HEK293 (cell line): Measurements from ENCODE around the gene KBTBD8.

Experiments used
- CTCF ChIA-PET: fragments of 350-600 bp; formaldehyde crosslinking; extraction: SDS; loops from one replicate; lab custom pipeline; 2021; ENCODE audit warnings: antibody characterized with exemption; lab: Yijun Ruan, JAX
- POLR2A ChIA-PET: fragments of 300-600 bp; formaldehyde crosslinking; extraction: SDS; loops from one replicate; lab custom pipeline; 2020; ENCODE audit warnings: antibody characterized with exemption, inconsistent platforms; lab: Yijun Ruan, JAX
- H3K27ac ChIP-seq: fragments of 200-500 bp; sonication (Bioruptor generic); 2 replicates; pipeline ENCODE4 v1.5.1; 2014; ENCODE audit warnings: low read depth, low read length, control low read depth, inconsistent platforms; ENCODE audit errors: extremely low read depth
- H3K36me3 ChIP-seq, 2 experiments: fragments of 200-500 bp in 1 of 2; sonication (Bioruptor generic) in 1 of 2; 1 replicate in 1 of 2; 2 replicates in 1 of 2; pipeline ENCODE4 v1.5.1; 2014 to 2017; ENCODE audit warnings: inconsistent platforms in 2 of 2, low read length in 2 of 2; ENCODE audit not compliant: control insufficient read depth in 2 of 2, insufficient read depth in 1 of 2
- H3K4me1 ChIP-seq: fragments of 200-500 bp; sonication (Bioruptor generic); 2 replicates; pipeline ENCODE4 v1.5.1; 2014; ENCODE audit warnings: mild to moderate bottlenecking, low read length, inconsistent platforms; ENCODE audit not compliant: control insufficient read depth, insufficient read depth
- H3K4me3 ChIP-seq: 2 replicates; pipeline ENCODE4 v1.5.1; 2011; ENCODE audit warnings: low read depth, mild to moderate bottlenecking, control low read depth, low read length, moderate library complexity
- H3K9me3 ChIP-seq: fragments of 200-500 bp; sonication (Bioruptor generic); 2 replicates; pipeline ENCODE4 v1.5.1; 2014; ENCODE audit warnings: low read depth, low read length, inconsistent platforms; ENCODE audit not compliant: control insufficient read depth, insufficient read depth
- BCL6B ChIP-seq: fragments of 450-650 bp; formaldehyde crosslinking; IDR thresholded peaks from 2 replicates; pipeline ENCODE4 v1.5.1; 2017; ENCODE audit warnings: missing biosample characterization, missing genetic modification characterization
- GLIS2 ChIP-seq: fragments of 450-650 bp; formaldehyde crosslinking; IDR thresholded peaks from 2 replicates; pipeline ENCODE4 v1.5.1; 2016; ENCODE audit warnings: missing biosample characterization, missing genetic modification characterization
- HOXD13 ChIP-seq: sonication (generic); formaldehyde crosslinking; IDR thresholded peaks from 2 replicates; pipeline ENCODE4 v1.8.0; 2022; ENCODE audit warnings: missing genetic modification reagents, borderline replicate concordance
- INSM2 ChIP-seq: fragments of 450-650 bp; formaldehyde crosslinking; IDR thresholded peaks from 2 replicates; pipeline ENCODE4 v1.5.1; 2016; ENCODE audit warnings: missing biosample characterization, missing genetic modification characterization
- MZF1 ChIP-seq: fragments of 450-650 bp; formaldehyde crosslinking; IDR thresholded peaks from 2 replicates; pipeline ENCODE4 v1.5.1; 2017; ENCODE audit warnings: missing biosample characterization, missing genetic modification characterization, borderline replicate concordance
- SP2 ChIP-seq: fragments of 450-650 bp; formaldehyde crosslinking; IDR thresholded peaks from 2 replicates; pipeline ENCODE4 v1.5.1; 2016; ENCODE audit warnings: missing biosample characterization, missing genetic modification characterization
- ZFP41 ChIP-seq: fragments of 450-650 bp; formaldehyde crosslinking; IDR thresholded peaks from 2 replicates; pipeline ENCODE4 v1.5.1; 2016; ENCODE audit warnings: missing biosample characterization, missing genetic modification characterization, borderline replicate concordance
- ZNF121 ChIP-seq: fragments of 450-650 bp; formaldehyde crosslinking; IDR thresholded peaks from 2 replicates; pipeline ENCODE4 v1.5.1; 2016; ENCODE audit warnings: missing biosample characterization, missing genetic modification characterization
- ZNF155 ChIP-seq: fragments of 450-650 bp; formaldehyde crosslinking; IDR thresholded peaks from 2 replicates; pipeline ENCODE4 v1.5.1; 2016; ENCODE audit warnings: missing biosample characterization, missing genetic modification characterization
- ZNF274 ChIP-seq, 2 experiments: fragments of 200-500 bp in 1 of 2; fragments of 450-650 bp in 1 of 2; sonication (Bioruptor generic) in 1 of 2; formaldehyde crosslinking in 1 of 2; IDR thresholded peaks; 2 replicates each; pipeline versions ENCODE4 v1.5.1 to v1.6.1; 2014 to 2016; ENCODE audit warnings: borderline replicate concordance in 1 of 2, inconsistent platforms in 1 of 2, low read length in 1 of 2, missing biosample characterization in 1 of 2, missing genetic modification characterization in 1 of 2
- ZNF341 ChIP-seq: fragments of 450-650 bp; formaldehyde crosslinking; IDR thresholded peaks from 2 replicates; pipeline ENCODE4; 2016; ENCODE audit warnings: low read depth, missing biosample characterization, missing genetic modification characterization
- ZNF366 ChIP-seq: fragments of 450-650 bp; formaldehyde crosslinking; conservative IDR thresholded peaks from 2 replicates; pipeline ENCODE4 v1.5.1; 2016; ENCODE audit warnings: missing biosample characterization, missing genetic modification characterization
- ZNF501 ChIP-seq: fragments of 450-650 bp; formaldehyde crosslinking; IDR thresholded peaks from 2 replicates; pipeline ENCODE4 v1.5.1; 2016; ENCODE audit warnings: missing biosample characterization, missing genetic modification characterization
- ZNF521 ChIP-seq: fragments of 450-650 bp; formaldehyde crosslinking; IDR thresholded peaks from 2 replicates; pipeline ENCODE4 v1.5.1; 2017; ENCODE audit warnings: missing biosample characterization, mild to moderate bottlenecking, missing genetic modification characterization
- ZNF548 ChIP-seq: fragments of 450-650 bp; formaldehyde crosslinking; IDR thresholded peaks from 2 replicates; pipeline ENCODE4 v1.5.1; 2016; ENCODE audit warnings: missing biosample characterization, missing genetic modification characterization
- ZNF707 ChIP-seq: fragments of 450-650 bp; formaldehyde crosslinking; IDR thresholded peaks from 2 replicates; pipeline ENCODE4 v1.5.1; 2016; ENCODE audit warnings: missing biosample characterization, missing genetic modification characterization
- ZNF747 ChIP-seq: fragments of 450-650 bp; formaldehyde crosslinking; IDR thresholded peaks from 2 replicates; pipeline ENCODE4 v1.5.1; 2016; ENCODE audit warnings: missing biosample characterization, missing genetic modification characterization
- ZNF768 ChIP-seq: fragments of 450-650 bp; formaldehyde crosslinking; IDR thresholded peaks from 2 replicates; pipeline ENCODE4 v1.5.1; 2018; ENCODE audit warnings: missing biosample characterization, mild to moderate bottlenecking, missing genetic modification characterization
- ZNF777 ChIP-seq: fragments of 450-650 bp; formaldehyde crosslinking; IDR thresholded peaks from 2 replicates; pipeline ENCODE4 v1.5.1; 2017; ENCODE audit warnings: missing biosample characterization, missing genetic modification characterization, borderline replicate concordance
- ZSCAN18 ChIP-seq: fragments of 450-650 bp; formaldehyde crosslinking; IDR thresholded peaks from 2 replicates; pipeline ENCODE4 v1.5.1; 2016; ENCODE audit warnings: missing biosample characterization, missing genetic modification characterization
- TF ChIP-seq, protein P1 (sequence below): fragments of 450-650 bp; formaldehyde crosslinking; IDR thresholded peaks from 2 replicates; pipeline ENCODE4 v1.5.1; 2016; ENCODE audit warnings: missing biosample characterization, missing genetic modification characterization, borderline replicate concordance
- TF ChIP-seq, protein P2 (sequence below): fragments of 450-650 bp; formaldehyde crosslinking; IDR thresholded peaks from 2 replicates; pipeline ENCODE4 v1.5.1; 2016; ENCODE audit warnings: missing biosample characterization, missing genetic modification characterization

KBTBD8 gene

GRCh38 chr3:67000009-67000408, 1.9 kb downstream of the KBTBD8 start:
- POLR2A ChIA-PET: no interaction called here
- no peak for TF ChIP-seq ZFP41
- no peak for TF ChIP-seq SP2
- no peak for TF ChIP-seq GLIS2 (tag by site-specific recombination)
- no peak for TF ChIP-seq ZNF366 (tag by site-specific recombination)
- TF ChIP-seq ZNF274 (IDR thresholded peaks at IDR 0.05; ENCODE audit: low read length): no peak
- TF ChIP-seq ZNF274 (tag by site-specific recombination; IDR thresholded peaks at IDR 0.05; ENCODE audit: borderline replicate concordance): no peak
- TF ChIP-seq ZNF501 (tag by site-specific recombination): no peak
- TF ChIP-seq ZSCAN18 (tag by site-specific recombination): no peak
- TF ChIP-seq, protein P1, sequence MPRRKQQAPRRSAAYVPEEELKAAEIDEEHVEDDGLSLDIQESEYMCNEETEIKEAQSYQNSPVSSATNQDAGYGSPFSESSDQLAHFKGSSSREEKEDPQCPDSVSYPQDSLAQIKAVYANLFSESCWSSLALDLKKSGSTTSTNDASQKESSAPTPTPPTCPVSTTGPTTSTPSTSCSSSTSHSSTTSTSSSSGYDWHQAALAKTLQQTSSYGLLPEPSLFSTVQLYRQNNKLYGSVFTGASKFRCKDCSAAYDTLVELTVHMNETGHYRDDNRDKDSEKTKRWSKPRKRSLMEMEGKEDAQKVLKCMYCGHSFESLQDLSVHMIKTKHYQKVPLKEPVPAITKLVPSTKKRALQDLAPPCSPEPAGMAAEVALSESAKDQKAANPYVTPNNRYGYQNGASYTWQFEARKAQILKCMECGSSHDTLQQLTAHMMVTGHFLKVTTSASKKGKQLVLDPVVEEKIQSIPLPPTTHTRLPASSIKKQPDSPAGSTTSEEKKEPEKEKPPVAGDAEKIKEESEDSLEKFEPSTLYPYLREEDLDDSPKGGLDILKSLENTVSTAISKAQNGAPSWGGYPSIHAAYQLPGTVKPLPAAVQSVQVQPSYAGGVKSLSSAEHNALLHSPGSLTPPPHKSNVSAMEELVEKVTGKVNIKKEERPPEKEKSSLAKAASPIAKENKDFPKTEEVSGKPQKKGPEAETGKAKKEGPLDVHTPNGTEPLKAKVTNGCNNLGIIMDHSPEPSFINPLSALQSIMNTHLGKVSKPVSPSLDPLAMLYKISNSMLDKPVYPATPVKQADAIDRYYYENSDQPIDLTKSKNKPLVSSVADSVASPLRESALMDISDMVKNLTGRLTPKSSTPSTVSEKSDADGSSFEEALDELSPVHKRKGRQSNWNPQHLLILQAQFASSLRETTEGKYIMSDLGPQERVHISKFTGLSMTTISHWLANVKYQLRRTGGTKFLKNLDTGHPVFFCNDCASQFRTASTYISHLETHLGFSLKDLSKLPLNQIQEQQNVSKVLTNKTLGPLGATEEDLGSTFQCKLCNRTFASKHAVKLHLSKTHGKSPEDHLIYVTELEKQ (tag by site-specific recombination): no peak
- TF ChIP-seq ZNF548: no peak
- TF ChIP-seq HOXD13: no peak
- TF ChIP-seq MZF1: no peak
- TF ChIP-seq, all 188 proteins: peak for 0
- CTCF ChIA-PET: no interaction called here
- H3K4me1 ChIP-seq: no peaks in the 10 kb centered on the region
- H3K9me3 ChIP-seq: no peaks in the 10 kb centered on the region
- H3K36me3 ChIP-seq: peaks cover 0 to 23% of the 10 kb centered on the region in 2 experiments; a peak in 2 of 3 replicates
- H3K27ac ChIP-seq: no peak overlapping the region
- no peak overlapping the region for H3K4me3 ChIP-seq

- TF ChIP-seq ZNF747: no peak
- no peak for TF ChIP-seq ZNF341 (tag by site-specific recombination)
- no peak for TF ChIP-seq ZNF768 (tag by site-specific recombination)
- no peak for TF ChIP-seq ZNF121 (tag by site-specific recombination)
- Histone ChIP-seq H3K4me3 (no peak overlapping the region), H3K27ac (no peak overlapping the region), H3K36me3 (peaks cover 0 to 27% of the 10 kb centered on the region in 2 experiments; a peak in 2 of 3 replicates), H3K4me1 (no peaks in the 10 kb centered on the region), H3K9me3 (no peaks in the 10 kb centered on the region)
- POLR2A ChIA-PET: no interaction called here
- CTCF ChIA-PET: no interaction called here
Observed at GRCh38 chr3:67001086-67001861, 3.2 kb downstream of the KBTBD8 start.

DNA sequence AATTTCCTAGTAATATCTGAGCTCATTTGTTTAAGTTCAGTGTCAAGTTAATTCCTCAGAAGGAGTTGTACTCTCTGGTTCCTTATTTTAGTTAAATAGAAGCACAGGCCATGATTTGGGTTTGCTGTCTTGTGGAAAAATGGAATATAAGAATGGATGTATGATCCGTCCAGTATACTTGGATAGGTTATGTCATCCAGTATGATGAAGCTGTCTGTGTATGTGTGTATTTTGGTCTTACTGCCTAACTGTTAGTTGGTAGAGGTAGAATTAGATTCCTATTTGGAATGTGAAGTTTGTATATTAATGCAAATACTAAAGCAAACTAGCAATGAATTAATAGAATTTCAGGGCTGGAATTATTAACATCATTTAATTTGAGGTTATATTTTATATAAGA, 7.9 kb downstream of the KBTBD8 start:
- CTCF ChIA-PET: interaction anchor here (0.6 to 0.8 kb wide), 2 partner anchors 16 to 65 kb away, joined by 3 read pairs; no protein-coding TSS in a partner anchor
- Histone ChIP-seq H3K4me1 (no peaks in the 10 kb centered on the region), H3K27ac (no peak overlapping the region), H3K4me3 (no peak overlapping the region), H3K9me3 (no peaks in the 10 kb centered on the region), H3K36me3 (peaks cover 0 to 37% of the 10 kb centered on the region in 2 experiments; a peak in 2 of 3 replicates)
- POLR2A ChIA-PET: interaction anchor here (1.2 kb wide), 1 partner anchor 8 kb away, joined by 9 read pairs; the partner anchor contains the start of gene KBTBD8
- TF ChIP-seq ZNF777 (no peak), ZNF155 (tag by site-specific recombination) (no peak), ZNF707 (tag by site-specific recombination) (no peak), BCL6B (tag by site-specific recombination) (no peak), INSM2 (tag by site-specific recombination) (no peak), ZNF521 (tag by site-specific recombination) (no peak)
- TF ChIP-seq, protein P2, sequence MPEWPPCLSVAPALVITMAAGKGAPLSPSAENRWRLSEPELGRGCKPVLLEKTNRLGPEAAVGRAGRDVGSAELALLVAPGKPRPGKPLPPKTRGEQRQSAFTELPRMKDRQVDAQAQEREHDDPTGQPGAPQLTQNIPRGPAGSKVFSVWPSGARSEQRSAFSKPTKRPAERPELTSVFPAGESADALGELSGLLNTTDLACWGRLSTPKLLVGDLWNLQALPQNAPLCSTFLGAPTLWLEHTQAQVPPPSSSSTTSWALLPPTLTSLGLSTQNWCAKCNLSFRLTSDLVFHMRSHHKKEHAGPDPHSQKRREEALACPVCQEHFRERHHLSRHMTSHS: no peak
